WI38 (cell line): Measurements from ENCODE around the gene HDAC4.

Experiments used
- H3K4me3 ChIP-seq: 2 replicates; pipeline ENCODE4 v1.5.1; 2011; ENCODE audit warnings: low read depth, mild to moderate bottlenecking, control low read depth, low read length
- CTCF ChIP-seq: IDR thresholded peaks from 2 replicates; pipeline ENCODE4 v1.5.1; 2012; ENCODE audit warnings: low read depth, mild to moderate bottlenecking, control low read depth, low read length

Gene HDAC4

GRCh38 chr2:239165206-239165831 is 235.5 kb downstream of the HDAC4 start:
- no peak overlapping the region for H3K4me3 ChIP-seq
- TF ChIP-seq CTCF = no peak

GRCh38 chr2:239164335-239164871 is 236.4 kb downstream of the HDAC4 start:
- no peak overlapping the region for H3K4me3 ChIP-seq
- no peak for TF ChIP-seq CTCF

- TF ChIP-seq CTCF = no peak
- H3K4me3 ChIP-seq = no peak overlapping the region
Measured at GRCh38 chr2:239163688-239164334, 237.0 kb downstream of the HDAC4 start.

GRCh38 chr2:239162976-239163687 is 237.7 kb downstream of the HDAC4 start:
- no peak overlapping the region for H3K4me3 ChIP-seq
- TF ChIP-seq CTCF = no peak

GRCh38 chr2:239162141-239162821 is 238.5 kb downstream of the HDAC4 start:
- TF ChIP-seq CTCF = no peak
- no peak overlapping the region for H3K4me3 ChIP-seq

GRCh38 chr2:239161711-239162140 is 239.1 kb downstream of the HDAC4 start:
- no peak for TF ChIP-seq CTCF
- H3K4me3 ChIP-seq = no peak overlapping the region
